Right atrium auricular region (tissue), 2 donors: Measurements from ENCODE around the gene SYCE1. TPM values are rescaled to one million over a fixed set of nuclear protein-coding genes. Genes with fewer than 3 reads are reported as not detected.
A peak's percentile ranks its signal among the peaks of the same experiment; 100 is the strongest.
"Not testable (repeated sequence)": the region's sequence is repeated elsewhere in the genome, so short reads cannot be mapped to it uniquely, and the experiment has no call there.

Experiments
- DNase-seq: peaks from one replicate; pipeline ENCODE4 v3.0.0-alpha.2; 2019; ENCODE audit warnings: low spot score
- H3K27ac ChIP-seq, 2 donors: fragments of 200-600 bp; sonication (generic); 1 replicate in 1 of 2; 2 replicates in 1 of 2; pipeline ENCODE4 v1.5.1; 2016 to 2019
- H3K27me3 ChIP-seq, 2 donors: fragments of 200-600 bp; sonication (generic); one replicate each; pipeline versions ENCODE4 v1.5.1 to v1.6.0; 2017 to 2019
- H3K36me3 ChIP-seq: fragments of 200-600 bp; sonication (generic); one replicate; pipeline ENCODE4 v1.5.1; 2016
- H3K4me1 ChIP-seq, 2 donors: fragments of 200-600 bp; sonication (generic); one replicate each; pipeline versions ENCODE4 v1.5.1 to v1.6.0; 2017 to 2019
- H3K4me3 ChIP-seq, 2 donors: fragments of 200-600 bp; sonication (generic); 1 replicate in 1 of 2; 2 replicates in 1 of 2; pipeline ENCODE4 v1.5.1; 2017 to 2019; ENCODE audit warnings: mild to moderate bottlenecking in 1 of 2, moderate library complexity in 1 of 2
- H3K9me3 ChIP-seq, 2 donors: fragments of 200-600 bp; sonication (generic); one replicate each; pipeline ENCODE4 v1.5.1; 2019
- CTCF ChIP-seq, 2 donors: fragments of 200-600 bp; sonication (generic); IDR thresholded peaks; one replicate each; pipeline ENCODE4 v1.5.1; 2019; ENCODE audit warnings: antibody characterized with exemption in 2 of 2
- total RNA-seq, 2 donors: library from RNA; depleted of rRNA; stranded (reverse); fragments of >200 nt; gene quantifications; one replicate each; pipeline ENCODE4 v1.1.0, GENCODE V29; 2016

SYCE1 gene
- total RNA-seq: 1 to 10 TPM in 1 of 2 donors, not detected in 1; 1.1 TPM

GRCh38 chr10:133565441-133566294 lies at the start of gene SYCE1:
Gene SYCE1, minus strand, starts transcription at chr10:133565583. Its CDS starts 54 bp downstream, at chr10:133565529.
- Histone ChIP-seq H3K9me3 (peaks cover 0 to 9% of the 10 kb centered on the region in 2 donors), H3K36me3 (no peaks in the 10 kb centered on the region), H3K4me3 (no peak within 1 kb of the TSS), H3K27ac (no peak within 1 kb of the TSS), H3K27me3 (no peaks in the 10 kb centered on the region), H3K4me1 (no peaks in the 10 kb centered on the region)
- TF ChIP-seq CTCF (IDR thresholded peaks at IDR 0.05): no peak
- DNase-seq: no peak

- no peak for TF ChIP-seq CTCF (IDR thresholded peaks at IDR 0.05)
- Histone ChIP-seq H3K36me3 (no peaks in the 10 kb centered on the region), H3K27me3 (no peaks in the 10 kb centered on the region), H3K4me3 (no peak overlapping the region), H3K4me1 (no peaks in the 10 kb centered on the region), H3K27ac (no peak overlapping the region), H3K9me3 (peaks cover 0 to 11% of the 10 kb centered on the region in 2 donors)
- no peak for DNase-seq
Measured at GRCh38 chr10:133614830-133615580, 49.6 kb upstream of the SYCE1 start.

GRCh38 chr10:133613699-133614098 lies 48.3 kb upstream of the SYCE1 start:
- no peaks in the 10 kb centered on the region for H3K4me1 ChIP-seq
- DNase-seq: no peak
- no peak for TF ChIP-seq CTCF (IDR thresholded peaks at IDR 0.05)

GRCh38 chr10:133611079-133611478 lies 45.7 kb upstream of the SYCE1 start:
- no peak for DNase-seq
- no peak for TF ChIP-seq CTCF (IDR thresholded peaks at IDR 0.05)
- H3K27me3 ChIP-seq: no peaks in the 10 kb centered on the region

More at GRCh38 chr10:133613699-133614098, 48.3 kb upstream of the SYCE1 start:
- H3K36me3 ChIP-seq: no peaks in the 10 kb centered on the region
- no peaks in the 10 kb centered on the region for H3K27me3 ChIP-seq
- H3K9me3 ChIP-seq: peaks cover 0 to 11% of the 10 kb centered on the region in 2 donors
- no peak overlapping the region for H3K27ac ChIP-seq
- H3K4me3 ChIP-seq: no peak overlapping the region

GRCh38 chr10:133608855-133609254 lies 43.5 kb upstream of the SYCE1 start:
- no peak overlapping the region for H3K27ac ChIP-seq
- no peak for DNase-seq
- H3K4me3 ChIP-seq: no peak overlapping the region
- H3K4me1 ChIP-seq: no peaks in the 10 kb centered on the region
- H3K9me3 ChIP-seq: peaks cover 0 to 11% of the 10 kb centered on the region in 2 donors
- no peaks in the 10 kb centered on the region for H3K36me3 ChIP-seq
- no peaks in the 10 kb centered on the region for H3K27me3 ChIP-seq
- TF ChIP-seq CTCF (IDR thresholded peaks at IDR 0.05): peak in 1 of 2 donors; percentile 50

More at GRCh38 chr10:133611079-133611478, 45.7 kb upstream of the SYCE1 start:
- no peaks in the 10 kb centered on the region for H3K4me1 ChIP-seq
- H3K36me3 ChIP-seq: no peaks in the 10 kb centered on the region
- H3K27ac ChIP-seq: no peak overlapping the region
- H3K4me3 ChIP-seq: no peak overlapping the region
- H3K9me3 ChIP-seq: peaks cover 0 to 11% of the 10 kb centered on the region in 2 donors

GRCh38 chr10:133603434-133603833 lies 38.1 kb upstream of the SYCE1 start:
- not testable (repeated sequence) for H3K9me3 ChIP-seq, H3K27me3 ChIP-seq, H3K4me1 ChIP-seq, H3K36me3 ChIP-seq, DNase-seq, H3K27ac ChIP-seq, H3K4me3 ChIP-seq
